H9 (cell line): ENCODE results near the gene HS3ST4. TPM values are rescaled to one million over a fixed set of nuclear protein-coding genes. Genes with fewer than 3 reads are reported as not detected.

Experiments used
- DNase-seq: peaks from one replicate; pipeline ENCODE4 v3.0.0-alpha.2; 2017
- H2AFZ ChIP-seq: one replicate; pipeline ENCODE4 v1.6.1; 2013; ENCODE audit warnings: mild to moderate bottlenecking, low read length, control low read depth, moderate library complexity
- H2AK5ac ChIP-seq: 2 replicates; pipeline ENCODE4 v1.6.1; 2013; ENCODE audit warnings: low read length, control low read depth, mixed read lengths; ENCODE audit not compliant: insufficient read length
- H2BK120ac ChIP-seq: one replicate; pipeline ENCODE4 v1.6.1; 2013; ENCODE audit warnings: low read depth, mild to moderate bottlenecking, low read length, control low read depth, inconsistent platforms; ENCODE audit not compliant: poor library complexity, severe bottlenecking
- H2BK12ac ChIP-seq: 2 replicates; pipeline ENCODE4 v1.6.1; 2013; ENCODE audit warnings: low read length, control low read depth, mixed read lengths, low read depth; ENCODE audit not compliant: insufficient read length
- H2BK15ac ChIP-seq: 2 replicates; pipeline ENCODE4 v1.6.1; 2013; ENCODE audit warnings: low read depth, low read length, control low read depth
- H2BK20ac ChIP-seq: one replicate; pipeline ENCODE4 v1.6.1; 2013; ENCODE audit warnings: low read depth, mild to moderate bottlenecking, low read length, control low read depth, inconsistent platforms; ENCODE audit not compliant: poor library complexity, severe bottlenecking
- H2BK5ac ChIP-seq: 2 replicates; pipeline ENCODE4 v1.6.1; 2013; ENCODE audit warnings: low read length, control low read depth, mixed read lengths; ENCODE audit not compliant: insufficient read length
- H3K14ac ChIP-seq: 2 replicates; pipeline ENCODE4 v1.6.1; 2013; ENCODE audit warnings: low read length, control low read depth; ENCODE audit not compliant: insufficient read depth
- H3K18ac ChIP-seq: 2 replicates; pipeline ENCODE4 v1.6.1; 2013; ENCODE audit warnings: low read depth, mild to moderate bottlenecking, mixed read lengths, low read length, control low read depth; ENCODE audit not compliant: insufficient read length
- H3K23ac ChIP-seq: 2 replicates; pipeline ENCODE4 v1.6.1; 2013; ENCODE audit warnings: low read length, control low read depth, mixed read lengths, low read depth; ENCODE audit not compliant: insufficient read length
- H3K23me2 ChIP-seq: 2 replicates; pipeline ENCODE4 v1.6.1; 2013; ENCODE audit warnings: low read depth, mild to moderate bottlenecking, mixed read lengths, low read length, control low read depth; ENCODE audit not compliant: insufficient read length, poor library complexity, severe bottlenecking
- H3K27ac ChIP-seq: 2 replicates; pipeline ENCODE4 v1.5.1; 2013; ENCODE audit warnings: low read length, control low read depth, mixed read lengths, low read depth; ENCODE audit not compliant: insufficient read length
- H3K27me3 ChIP-seq: 2 replicates; pipeline ENCODE4 v1.6.1; 2013; ENCODE audit warnings: low read length, control low read depth, inconsistent platforms; ENCODE audit not compliant: insufficient read depth
- H3K4ac ChIP-seq: 2 replicates; pipeline ENCODE4 v1.6.1; 2013; ENCODE audit warnings: low read depth, mild to moderate bottlenecking, control low read depth, inconsistent platforms, low read length, moderate library complexity
- H3K4me1 ChIP-seq: 2 replicates; pipeline ENCODE4 v1.6.1; 2013; ENCODE audit warnings: low read length, control low read depth, inconsistent platforms; ENCODE audit not compliant: insufficient read depth
- H3K4me2 ChIP-seq: 2 replicates; pipeline ENCODE4 v1.6.1; 2013; ENCODE audit warnings: low read length, control low read depth, mixed read lengths; ENCODE audit not compliant: insufficient read length, insufficient read depth
- H3K56ac ChIP-seq: 2 replicates; pipeline ENCODE4 v1.6.1; 2013; ENCODE audit warnings: low read depth, mild to moderate bottlenecking, mixed read lengths, low read length, control low read depth; ENCODE audit not compliant: insufficient read length
- H3K79me1 ChIP-seq: 2 replicates; pipeline ENCODE4 v1.6.1; 2013; ENCODE audit warnings: low read depth, mild to moderate bottlenecking, moderate library complexity, low read length, control low read depth, inconsistent platforms; ENCODE audit not compliant: insufficient read depth, poor library complexity, severe bottlenecking
- H3K79me2 ChIP-seq: 2 replicates; pipeline ENCODE4 v1.6.1; 2013; ENCODE audit warnings: low read length, control low read depth, inconsistent platforms; ENCODE audit not compliant: insufficient read depth
- H3K9ac ChIP-seq: 2 replicates; pipeline ENCODE4 v1.6.1; 2013; ENCODE audit warnings: low read length, control low read depth, mixed read lengths; ENCODE audit not compliant: insufficient read length; ENCODE audit errors: extremely low read depth
- H3K9me3 ChIP-seq: one replicate; pipeline ENCODE4 v1.6.1; 2013; ENCODE audit warnings: low read depth, low read length, inconsistent platforms; ENCODE audit not compliant: control insufficient read depth
- H3T11ph ChIP-seq: one replicate; pipeline ENCODE4 v1.6.1; 2013; ENCODE audit warnings: mild to moderate bottlenecking, low read length, control low read depth, inconsistent platforms
- H4K20me1 ChIP-seq: one replicate; pipeline ENCODE4 v1.6.1; 2013; ENCODE audit not compliant: control insufficient read depth, insufficient read length, insufficient read depth
- H4K5ac ChIP-seq: 2 replicates; pipeline ENCODE4 v1.6.1; 2013; ENCODE audit warnings: low read depth, mild to moderate bottlenecking, mixed read lengths, low read length, control low read depth; ENCODE audit not compliant: insufficient read length
- H4K8ac ChIP-seq: replicated peaks from 2 replicates; pipeline ENCODE4 v1.6.1; 2013; ENCODE audit warnings: low read length, control low read depth, mixed read lengths, low read depth; ENCODE audit not compliant: insufficient read length
- H4K91ac ChIP-seq: 2 replicates; pipeline ENCODE4 v1.6.1; 2013; ENCODE audit warnings: low read depth, mild to moderate bottlenecking, moderate library complexity, mixed read lengths, low read length, control low read depth; ENCODE audit not compliant: insufficient read length
- H3K27ac Mint-ChIP-seq, 3 experiments: 2 replicates in 2 of 3; 3 replicates in 1 of 3; pipeline ENCODE4 v1.8.0; 2020 to 2021; ENCODE audit warnings: mixed read lengths in 3 of 3, mild to moderate bottlenecking in 1 of 3, moderate library complexity in 1 of 3
- H3K27me3 Mint-ChIP-seq: 2 replicates; pipeline ENCODE4 v1.8.0; 2021; ENCODE audit warnings: low read depth, mild to moderate bottlenecking, moderate library complexity, mixed read lengths
- H3K36me3 Mint-ChIP-seq, 3 experiments: 2 replicates in 2 of 3; 3 replicates in 1 of 3; pipeline ENCODE4 v1.8.0; 2020 to 2021; ENCODE audit warnings: low read depth in 3 of 3, mixed read lengths in 3 of 3; ENCODE audit not compliant: insufficient read depth in 1 of 3
- H3K4me1 Mint-ChIP-seq, 2 experiments: 2 replicates each; pipeline ENCODE4 v1.8.0; 2020; ENCODE audit warnings: mixed read lengths in 2 of 2
- H3K4me3 Mint-ChIP-seq, 2 experiments: 2 replicates in 1 of 2; 3 replicates in 1 of 2; pipeline ENCODE4 v1.8.0; 2020 to 2021; ENCODE audit warnings: mild to moderate bottlenecking in 2 of 2, mixed read lengths in 2 of 2, moderate library complexity in 1 of 2
- H3K9me3 Mint-ChIP-seq, 2 experiments: 2 replicates in 1 of 2; 3 replicates in 1 of 2; pipeline ENCODE4 v1.8.0; 2020; ENCODE audit warnings: mild to moderate bottlenecking in 2 of 2, mixed read lengths in 2 of 2, moderate library complexity in 1 of 2
- WGBS: extraction: QIAGEN DNeasy Blood & Tissue Kit; methylation state at CpG from one replicate; pipeline ENCODE4 v1.1.7; 2013; ENCODE audit warnings: missing lambda C conversion rate, low lambda C conversion rate, mixed read lengths; ENCODE audit not compliant: insufficient read length; ENCODE audit errors: extremely low coverage; 5-methylcytosine and 5-hydroxymethylcytosine counted together
- total RNA-seq: library from RNA; stranded (reverse); gene quantifications from 2 replicates; pipeline ENCODE4 v1.2.1, GENCODE V29; 2021
- TF ChIP-seq, protein P1 (sequence below): fragments of 200-600 bp; sonication (generic); conservative IDR thresholded peaks from 3 replicates; pipeline ENCODE4 v1.8.0; 2021; ENCODE audit warnings: antibody characterized with exemption, mild to moderate bottlenecking

HS3ST4 gene
- total RNA-seq, 1 experiment from 2014 or later, result 1.7 TPM

DNA sequence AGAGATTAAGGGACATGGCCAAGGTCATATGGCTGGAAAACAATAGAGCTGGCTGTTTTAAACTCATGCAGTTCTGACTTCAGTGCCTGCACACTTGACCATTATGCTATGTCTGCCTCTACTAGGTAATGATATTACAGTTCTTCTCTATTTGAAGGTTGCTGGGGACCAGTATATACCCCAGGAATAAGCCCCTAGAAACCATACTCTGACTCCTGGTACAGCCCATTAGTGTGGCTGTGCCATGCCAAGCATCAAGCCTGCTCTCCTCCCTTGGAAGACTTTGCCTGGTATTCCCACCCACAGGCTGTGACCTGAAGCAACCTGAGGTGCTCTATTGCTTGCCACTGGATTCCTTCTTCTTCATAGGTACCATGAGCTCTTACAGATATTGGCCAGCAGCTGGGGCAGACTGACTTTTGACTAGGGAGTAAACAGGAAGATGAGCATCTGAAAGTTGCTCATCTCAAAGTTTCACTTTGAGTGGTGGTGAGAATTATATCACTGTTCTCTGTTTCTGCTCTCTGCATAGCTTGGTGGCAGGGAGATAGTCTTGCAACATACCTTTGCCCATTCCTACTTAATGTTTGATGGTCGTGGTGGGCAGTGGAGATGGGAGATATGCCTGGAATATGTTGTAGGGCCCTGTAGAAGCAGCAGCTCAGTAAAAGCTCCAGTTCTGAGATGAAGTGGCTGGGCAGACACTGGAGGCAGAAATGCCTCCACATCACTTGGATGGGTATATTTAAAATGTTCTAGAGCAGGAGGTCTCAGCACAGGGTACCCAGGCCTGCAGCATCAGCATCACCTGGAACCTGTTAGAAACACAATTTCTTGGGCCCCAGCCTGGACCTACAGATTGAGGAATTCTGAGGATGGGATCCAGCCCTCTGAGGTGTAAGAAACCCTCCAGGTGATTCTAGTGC is 274.7 kb downstream of the HS3ST4 start:
- no peaks in the 10 kb centered on the region for H3K79me1 ChIP-seq
- no CpG with 5 or more reads among the region's 1 CpG for WGBS
- no peak overlapping the region for H4K8ac ChIP-seq
- no peak overlapping the region for H3K23ac ChIP-seq
- H2BK120ac ChIP-seq, result no peak overlapping the region
- DNase-seq, result no peak
- H3K4me2 ChIP-seq, result no peak overlapping the region
- H2AFZ ChIP-seq, result no peak overlapping the region
- no peak overlapping the region for H3K9ac ChIP-seq
- Mint-ChIP-seq H3K9me3 (no peaks in the 10 kb centered on the region), H3K36me3 (no peaks in the 10 kb centered on the region), H3K4me3 (no peak overlapping the region), H3K27ac (no peak overlapping the region), H3K4me1 (no peaks in the 10 kb centered on the region), H3K27me3 (peaks cover 11% of the 10 kb centered on the region)
- no peak overlapping the region for H2AK5ac ChIP-seq
- no peaks in the 10 kb centered on the region for H3K79me2 ChIP-seq
- H3T11ph ChIP-seq, result no peak overlapping the region
- H2BK5ac ChIP-seq, result no peak overlapping the region
- H2BK12ac ChIP-seq, result no peak overlapping the region
- no peak overlapping the region for H3K4ac ChIP-seq
- H3K4me1 ChIP-seq, result no peaks in the 10 kb centered on the region
- no peaks in the 10 kb centered on the region for H3K23me2 ChIP-seq
- no peak overlapping the region for H3K18ac ChIP-seq
- no peak overlapping the region for H2BK20ac ChIP-seq
- no peak overlapping the region for H3K56ac ChIP-seq
- TF ChIP-seq, protein P1, sequence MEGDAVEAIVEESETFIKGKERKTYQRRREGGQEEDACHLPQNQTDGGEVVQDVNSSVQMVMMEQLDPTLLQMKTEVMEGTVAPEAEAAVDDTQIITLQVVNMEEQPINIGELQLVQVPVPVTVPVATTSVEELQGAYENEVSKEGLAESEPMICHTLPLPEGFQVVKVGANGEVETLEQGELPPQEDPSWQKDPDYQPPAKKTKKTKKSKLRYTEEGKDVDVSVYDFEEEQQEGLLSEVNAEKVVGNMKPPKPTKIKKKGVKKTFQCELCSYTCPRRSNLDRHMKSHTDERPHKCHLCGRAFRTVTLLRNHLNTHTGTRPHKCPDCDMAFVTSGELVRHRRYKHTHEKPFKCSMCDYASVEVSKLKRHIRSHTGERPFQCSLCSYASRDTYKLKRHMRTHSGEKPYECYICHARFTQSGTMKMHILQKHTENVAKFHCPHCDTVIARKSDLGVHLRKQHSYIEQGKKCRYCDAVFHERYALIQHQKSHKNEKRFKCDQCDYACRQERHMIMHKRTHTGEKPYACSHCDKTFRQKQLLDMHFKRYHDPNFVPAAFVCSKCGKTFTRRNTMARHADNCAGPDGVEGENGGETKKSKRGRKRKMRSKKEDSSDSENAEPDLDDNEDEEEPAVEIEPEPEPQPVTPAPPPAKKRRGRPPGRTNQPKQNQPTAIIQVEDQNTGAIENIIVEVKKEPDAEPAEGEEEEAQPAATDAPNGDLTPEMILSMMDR, result no peak
- H3K27ac ChIP-seq, result no peak overlapping the region
- no peaks in the 10 kb centered on the region for H4K20me1 ChIP-seq
- H3K9me3 ChIP-seq, result no peaks in the 10 kb centered on the region
- no peak overlapping the region for H4K91ac ChIP-seq
- no peaks in the 10 kb centered on the region for H3K27me3 ChIP-seq
- no peak overlapping the region for H4K5ac ChIP-seq
- no peak overlapping the region; the same call in 1 of the 2 replicates for H3K14ac ChIP-seq
- no peak overlapping the region for H2BK15ac ChIP-seq
